PC-3 (cell line): ENCODE measurements around the gene ADAMTS3. TPM values are rescaled to one million over a fixed set of nuclear protein-coding genes. Genes with fewer than 3 reads are reported as not detected.

ENCODE experiments used
- ATAC-seq: fragments of 200-7000 bp; cut with Tn5 transposase; 2 replicates; pipeline ENCODE4 v1.9.1; 2020; ENCODE audit warnings: mild to moderate bottlenecking, moderate library complexity
- BruUV-seq: library from RNA; stranded (reverse); fragments of 400-500 nt; replicated peaks from 2 replicates; lab custom pipeline; 2021; lab: Mats Ljungman, UMichigan
- CTCF ChIA-PET: fragments of 300-600 bp; sonication (Branson Sonifier 250); formaldehyde crosslinking; loops from one replicate; lab custom pipeline; 2022; ENCODE audit warnings: antibody characterized with exemption; lab: Charles Lee
- POLR2A ChIA-PET: fragments of 300-600 bp; sonication (Branson Sonifier 250); formaldehyde crosslinking; loops from one replicate; lab custom pipeline; 2022; ENCODE audit warnings: antibody characterized with exemption; ENCODE audit not compliant: unreplicated experiment; lab: Charles Lee
- DNase-seq: peaks from one replicate; pipeline ENCODE4 v3.0.0-alpha.2; 2015
- H2AFZ ChIP-seq: fragments of 300-600 bp; sonication (generic); 2 replicates; pipeline ENCODE4 v1.6.0; 2016; ENCODE audit warnings: antibody characterized with exemption, low read length
- H3F3A ChIP-seq: fragments of 300-600 bp; sonication (generic); one replicate; pipeline ENCODE4 v1.6.0; 2017; ENCODE audit warnings: antibody characterized with exemption, low read length, control low read depth, mild to moderate bottlenecking; ENCODE audit not compliant: unreplicated experiment
- H3K27ac ChIP-seq: fragments of 300-600 bp; sonication (generic); 2 replicates; pipeline ENCODE4 v1.5.1; 2016; ENCODE audit warnings: mild to moderate bottlenecking, low read length
- H3K27me3 ChIP-seq: fragments of 300-600 bp; sonication (generic); 2 replicates; pipeline ENCODE4 v1.6.1; 2016; ENCODE audit warnings: low read length, mixed read lengths
- H3K36me3 ChIP-seq: fragments of 300-600 bp; sonication (generic); 2 replicates; pipeline ENCODE4 v1.6.1; 2016; ENCODE audit warnings: low read depth, mixed run types, low read length, mixed read lengths
- H3K4me1 ChIP-seq: fragments of 300-600 bp; sonication (generic); 2 replicates; pipeline ENCODE4 v1.5.1; 2016; ENCODE audit warnings: low read length; ENCODE audit not compliant: insufficient read depth
- H3K4me2 ChIP-seq: fragments of 300-600 bp; sonication (generic); 2 replicates; pipeline ENCODE4 v1.6.0; 2016; ENCODE audit warnings: low read length
- H3K4me3 ChIP-seq: fragments of 300-600 bp; sonication (generic); 2 replicates; pipeline ENCODE4 v1.5.1; 2016; ENCODE audit warnings: mild to moderate bottlenecking, low read length, mixed read lengths
- H3K79me2 ChIP-seq: fragments of 300-600 bp; sonication (generic); 2 replicates; pipeline ENCODE4 v1.6.1; 2017; ENCODE audit warnings: low read length, mixed read lengths
- H3K9ac ChIP-seq: fragments of 300-600 bp; sonication (generic); 2 replicates; pipeline ENCODE4 v1.6.0; 2016; ENCODE audit warnings: mild to moderate bottlenecking, low read length
- H3K9me2 ChIP-seq: fragments of 300-600 bp; sonication (generic); replicated peaks from 2 replicates; pipeline ENCODE4 v1.6.1; 2016; ENCODE audit warnings: mixed run types, low read length, mixed read lengths
- H3K9me3 ChIP-seq: fragments of 300-600 bp; sonication (generic); 2 replicates; pipeline ENCODE4 v1.6.1; 2016; ENCODE audit warnings: low read length, mixed read lengths
- H4K20me1 ChIP-seq: fragments of 300-600 bp; sonication (generic); 2 replicates; pipeline ENCODE4 v1.6.1; 2016; ENCODE audit warnings: low read length, mixed read lengths
- EZH2 ChIP-seq: fragments of 300-600 bp; sonication (generic); IDR thresholded peaks from one replicate; pipeline ENCODE4 v1.6.1; 2017; ENCODE audit warnings: antibody characterized with exemption, mild to moderate bottlenecking, low read length; ENCODE audit not compliant: unreplicated experiment
- EZH2phosphoT487 ChIP-seq: fragments of 300-600 bp; sonication (generic); IDR thresholded peaks from 2 replicates; pipeline ENCODE4 v1.6.1; 2018; ENCODE audit warnings: mild to moderate bottlenecking, antibody characterized with exemption, low read length, borderline replicate concordance
- intact Hi-C: fragments of 100-400 bp; cut with micrococcal nuclease; formaldehyde crosslinking; loops from 2 replicates; pipeline ENCODE4 v1.9.0; 2023
- total RNA-seq: library from RNA; depleted of rRNA; stranded (reverse); fragments of >200 nt; gene quantifications from 2 replicates; pipeline ENCODE4 v1.2.3, GENCODE V29; 2014
- TF ChIP-seq, protein P1 (sequence below): fragments of 300-600 bp; sonication (generic); conservative IDR thresholded peaks from 2 replicates; pipeline ENCODE4 v1.5.1; 2017; ENCODE audit warnings: antibody characterized with exemption, low read depth, mild to moderate bottlenecking, low read length

Gene ADAMTS3
- total RNA-seq, 1 experiment from 2014 or later, result 3.5 TPM

- H3K79me2 ChIP-seq, result no peaks in the 10 kb centered on the region
- no peak for DNase-seq
- H4K20me1 ChIP-seq, result no peaks in the 10 kb centered on the region
- ATAC-seq, result no peak
- no peak overlapping the region for H3K27ac ChIP-seq
- H3K9me3 ChIP-seq, result no peaks in the 10 kb centered on the region
- no TSS peak for BruUV-seq
- ChIA-PET POLR2A (no interaction called here), CTCF (no interaction called here)
- no peak overlapping the region for H2AFZ ChIP-seq
- H3K27me3 ChIP-seq, result no peaks in the 10 kb centered on the region
- no peaks in the 10 kb centered on the region for H3K4me1 ChIP-seq
- H3K4me3 ChIP-seq, result no peak overlapping the region
- H3K9ac ChIP-seq, result no peak overlapping the region
- no peak overlapping the region for H3K4me2 ChIP-seq
- H3K9me2 ChIP-seq, result no peaks in the 10 kb centered on the region
- TF ChIP-seq EZH2phosphoT487 (no peak), EZH2 (no peak)
- TF ChIP-seq, protein P1, sequence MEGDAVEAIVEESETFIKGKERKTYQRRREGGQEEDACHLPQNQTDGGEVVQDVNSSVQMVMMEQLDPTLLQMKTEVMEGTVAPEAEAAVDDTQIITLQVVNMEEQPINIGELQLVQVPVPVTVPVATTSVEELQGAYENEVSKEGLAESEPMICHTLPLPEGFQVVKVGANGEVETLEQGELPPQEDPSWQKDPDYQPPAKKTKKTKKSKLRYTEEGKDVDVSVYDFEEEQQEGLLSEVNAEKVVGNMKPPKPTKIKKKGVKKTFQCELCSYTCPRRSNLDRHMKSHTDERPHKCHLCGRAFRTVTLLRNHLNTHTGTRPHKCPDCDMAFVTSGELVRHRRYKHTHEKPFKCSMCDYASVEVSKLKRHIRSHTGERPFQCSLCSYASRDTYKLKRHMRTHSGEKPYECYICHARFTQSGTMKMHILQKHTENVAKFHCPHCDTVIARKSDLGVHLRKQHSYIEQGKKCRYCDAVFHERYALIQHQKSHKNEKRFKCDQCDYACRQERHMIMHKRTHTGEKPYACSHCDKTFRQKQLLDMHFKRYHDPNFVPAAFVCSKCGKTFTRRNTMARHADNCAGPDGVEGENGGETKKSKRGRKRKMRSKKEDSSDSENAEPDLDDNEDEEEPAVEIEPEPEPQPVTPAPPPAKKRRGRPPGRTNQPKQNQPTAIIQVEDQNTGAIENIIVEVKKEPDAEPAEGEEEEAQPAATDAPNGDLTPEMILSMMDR, result no peak
- intact Hi-C loops, result no loop called here
- no peaks in the 10 kb centered on the region for H3K36me3 ChIP-seq
- no peaks in the 10 kb centered on the region for H3F3A ChIP-seq
Measured at GRCh38 chr4:72366601-72367000, 202.4 kb downstream of the ADAMTS3 start.

DNA sequence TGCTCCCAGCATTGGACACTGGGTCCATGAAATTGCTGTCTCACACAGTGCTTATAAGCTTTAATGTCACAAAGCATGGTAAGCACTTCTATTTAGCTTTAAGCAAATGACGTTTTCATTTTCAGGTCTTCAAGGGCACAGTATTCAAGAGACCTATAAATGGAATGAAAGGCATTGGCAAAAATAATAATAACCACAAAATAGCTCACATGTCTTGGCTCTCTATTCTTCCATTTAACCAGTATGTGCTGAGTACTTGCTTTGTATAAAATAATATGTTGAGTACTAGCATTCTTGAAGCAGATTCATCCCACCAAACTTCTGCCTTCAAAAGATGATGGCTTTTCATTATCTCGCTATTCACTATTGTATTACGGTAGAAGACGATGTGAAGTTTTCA is 203.0 kb downstream of the ADAMTS3 start:
- TF ChIP-seq, protein P1, result no peak
- TF ChIP-seq EZH2 (no peak), EZH2phosphoT487 (no peak)
- Histone ChIP-seq H3K27ac (no peak overlapping the region), H3F3A (no peaks in the 10 kb centered on the region), H3K36me3 (no peaks in the 10 kb centered on the region), H3K79me2 (no peaks in the 10 kb centered on the region), H3K4me2 (no peak overlapping the region), H3K9me2 (no peaks in the 10 kb centered on the region), H3K9ac (no peak overlapping the region), H4K20me1 (no peaks in the 10 kb centered on the region), H3K27me3 (no peaks in the 10 kb centered on the region), H2AFZ (no peak overlapping the region), H3K4me3 (no peak overlapping the region), H3K4me1 (no peaks in the 10 kb centered on the region), H3K9me3 (no peaks in the 10 kb centered on the region)
- POLR2A ChIA-PET, result no interaction called here
- BruUV-seq, result no TSS peak
- no peak for ATAC-seq
- intact Hi-C loops, result no loop called here
- CTCF ChIA-PET, result no interaction called here
- DNase-seq, result no peak

GRCh38 chr4:72365016-72365415 is 204.0 kb downstream of the ADAMTS3 start:
- no peaks in the 10 kb centered on the region for H3K27me3 ChIP-seq
- no peaks in the 10 kb centered on the region for H3K4me1 ChIP-seq
- no peaks in the 10 kb centered on the region for H4K20me1 ChIP-seq
- intact Hi-C loops, result no loop called here
- H3K4me3 ChIP-seq, result no peak overlapping the region
- no peaks in the 10 kb centered on the region for H3K36me3 ChIP-seq
- H3K9me2 ChIP-seq, result no peaks in the 10 kb centered on the region
- ChIA-PET POLR2A (no interaction called here), CTCF (no interaction called here)
- BruUV-seq, result no TSS peak
- no peak for DNase-seq
- H2AFZ ChIP-seq, result no peak overlapping the region
- H3K4me2 ChIP-seq, result no peak overlapping the region
- no peak for ATAC-seq
- no peaks in the 10 kb centered on the region for H3K79me2 ChIP-seq
- TF ChIP-seq EZH2phosphoT487, result no peak
- TF ChIP-seq EZH2, result no peak
- TF ChIP-seq, protein P1, result no peak
- no peak overlapping the region for H3K9ac ChIP-seq
- H3K27ac ChIP-seq, result no peak overlapping the region
- no peaks in the 10 kb centered on the region for H3K9me3 ChIP-seq
- no peaks in the 10 kb centered on the region for H3F3A ChIP-seq
